HFF-Myc (cell line): ENCODE results near the gene RASL11B.

Experiments
- DNase-seq: peaks from one replicate; pipeline ENCODE4 v3.0.0-alpha.2; 2011; ENCODE audit warnings: low read depth; ENCODE audit errors: extremely low read depth
- H3K4me3 ChIP-seq: replicated peaks from 2 replicates; pipeline ENCODE4 v1.5.1; 2011; ENCODE audit warnings: low read depth, mild to moderate bottlenecking, control low read depth, low read length
- TF ChIP-seq, protein P1 (sequence below): IDR thresholded peaks from 2 replicates; pipeline ENCODE4 v1.5.1; 2012; ENCODE audit warnings: mild to moderate bottlenecking, low read depth, low read length, control low read depth; ENCODE audit errors: missing control alignments

The RASL11B gene

DNA sequence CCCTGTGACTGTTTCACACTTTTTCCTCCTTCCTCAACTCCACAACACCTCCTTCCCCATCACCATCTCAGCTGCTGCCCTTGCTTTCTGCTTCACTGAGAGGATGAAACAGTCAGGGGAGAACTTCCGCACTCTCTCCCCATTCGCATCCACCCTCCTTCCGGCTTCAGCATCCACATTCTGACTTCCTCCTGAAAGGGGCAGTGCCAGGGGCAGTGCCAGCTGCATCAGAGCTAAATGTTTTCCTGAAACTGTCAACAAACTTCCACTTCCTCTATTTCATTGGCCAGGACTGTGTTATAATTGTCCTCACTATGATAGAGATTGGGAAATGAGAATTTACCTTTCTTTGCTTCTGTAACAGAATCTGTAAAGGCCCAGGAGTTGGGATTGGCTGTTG lies 18.2 kb upstream of the RASL11B start:
- H3K4me3 ChIP-seq: no peak overlapping the region
- DNase-seq: no peak
- TF ChIP-seq, protein P1, sequence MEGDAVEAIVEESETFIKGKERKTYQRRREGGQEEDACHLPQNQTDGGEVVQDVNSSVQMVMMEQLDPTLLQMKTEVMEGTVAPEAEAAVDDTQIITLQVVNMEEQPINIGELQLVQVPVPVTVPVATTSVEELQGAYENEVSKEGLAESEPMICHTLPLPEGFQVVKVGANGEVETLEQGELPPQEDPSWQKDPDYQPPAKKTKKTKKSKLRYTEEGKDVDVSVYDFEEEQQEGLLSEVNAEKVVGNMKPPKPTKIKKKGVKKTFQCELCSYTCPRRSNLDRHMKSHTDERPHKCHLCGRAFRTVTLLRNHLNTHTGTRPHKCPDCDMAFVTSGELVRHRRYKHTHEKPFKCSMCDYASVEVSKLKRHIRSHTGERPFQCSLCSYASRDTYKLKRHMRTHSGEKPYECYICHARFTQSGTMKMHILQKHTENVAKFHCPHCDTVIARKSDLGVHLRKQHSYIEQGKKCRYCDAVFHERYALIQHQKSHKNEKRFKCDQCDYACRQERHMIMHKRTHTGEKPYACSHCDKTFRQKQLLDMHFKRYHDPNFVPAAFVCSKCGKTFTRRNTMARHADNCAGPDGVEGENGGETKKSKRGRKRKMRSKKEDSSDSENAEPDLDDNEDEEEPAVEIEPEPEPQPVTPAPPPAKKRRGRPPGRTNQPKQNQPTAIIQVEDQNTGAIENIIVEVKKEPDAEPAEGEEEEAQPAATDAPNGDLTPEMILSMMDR: no peak

DNA sequence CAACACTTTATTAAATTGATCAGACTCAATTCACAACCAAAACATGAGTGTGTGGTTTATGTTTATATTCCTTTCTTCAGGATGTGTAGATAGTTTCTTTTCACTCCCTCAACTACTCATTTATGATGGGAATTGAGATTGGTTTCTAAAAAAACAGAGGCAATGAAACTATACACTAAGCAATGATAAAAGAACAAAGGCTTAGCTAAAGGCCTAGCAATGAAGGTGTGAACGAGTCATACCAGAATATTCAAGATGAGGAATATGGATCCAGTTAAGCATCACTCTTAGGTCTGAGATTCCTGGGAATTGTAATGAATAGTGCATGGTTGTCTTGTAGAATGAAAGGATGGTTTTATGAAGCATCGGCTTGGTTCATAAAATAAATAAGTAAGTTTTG lies 17.5 kb upstream of the RASL11B start:
- DNase-seq: no peak
- TF ChIP-seq, protein P1: no peak
- H3K4me3 ChIP-seq: no peak overlapping the region

DNA sequence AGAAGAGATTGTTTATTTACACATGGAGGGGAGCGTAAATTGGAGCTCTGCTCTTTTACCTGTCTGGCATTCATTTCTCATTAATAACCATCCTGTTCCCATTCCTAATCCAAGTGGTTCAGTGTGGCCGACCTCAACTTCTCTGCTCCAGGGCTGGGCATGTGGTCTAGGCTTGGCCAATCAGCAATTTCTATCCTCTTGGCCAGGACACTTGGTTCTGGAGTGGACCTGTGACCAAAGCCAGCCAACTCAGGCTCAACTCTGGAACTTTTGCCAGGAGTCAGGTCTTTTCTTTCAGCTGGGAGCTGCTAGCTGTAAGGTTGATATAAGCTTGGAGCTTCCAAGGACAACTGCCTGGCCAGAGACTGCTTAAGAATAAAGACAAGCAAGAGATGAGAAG lies 15.6 kb upstream of the RASL11B start:
- no peak overlapping the region for H3K4me3 ChIP-seq
- TF ChIP-seq, protein P1: no peak
- no peak for DNase-seq

DNA sequence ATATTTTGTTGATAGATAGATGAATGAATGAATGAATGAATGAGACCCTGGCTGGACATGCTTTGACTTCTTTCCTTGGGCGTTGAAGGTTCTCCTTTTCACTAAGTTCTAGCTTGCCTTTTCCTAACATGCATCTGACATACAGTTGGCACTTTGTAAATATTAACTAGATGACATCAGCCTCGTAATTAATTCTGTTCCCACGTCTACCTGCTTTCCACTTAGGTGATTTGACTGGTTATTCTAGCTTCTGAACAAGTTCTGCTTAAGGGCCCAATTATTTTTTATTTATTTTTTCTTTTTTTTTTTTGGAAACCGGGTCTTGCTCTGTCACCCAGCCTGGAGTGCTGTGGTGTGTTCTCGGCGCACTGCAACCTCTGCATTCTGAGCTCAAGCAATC lies 13.9 kb upstream of the RASL11B start:
- TF ChIP-seq, protein P1: no peak
- no peak for DNase-seq
- no peak overlapping the region for H3K4me3 ChIP-seq

DNA sequence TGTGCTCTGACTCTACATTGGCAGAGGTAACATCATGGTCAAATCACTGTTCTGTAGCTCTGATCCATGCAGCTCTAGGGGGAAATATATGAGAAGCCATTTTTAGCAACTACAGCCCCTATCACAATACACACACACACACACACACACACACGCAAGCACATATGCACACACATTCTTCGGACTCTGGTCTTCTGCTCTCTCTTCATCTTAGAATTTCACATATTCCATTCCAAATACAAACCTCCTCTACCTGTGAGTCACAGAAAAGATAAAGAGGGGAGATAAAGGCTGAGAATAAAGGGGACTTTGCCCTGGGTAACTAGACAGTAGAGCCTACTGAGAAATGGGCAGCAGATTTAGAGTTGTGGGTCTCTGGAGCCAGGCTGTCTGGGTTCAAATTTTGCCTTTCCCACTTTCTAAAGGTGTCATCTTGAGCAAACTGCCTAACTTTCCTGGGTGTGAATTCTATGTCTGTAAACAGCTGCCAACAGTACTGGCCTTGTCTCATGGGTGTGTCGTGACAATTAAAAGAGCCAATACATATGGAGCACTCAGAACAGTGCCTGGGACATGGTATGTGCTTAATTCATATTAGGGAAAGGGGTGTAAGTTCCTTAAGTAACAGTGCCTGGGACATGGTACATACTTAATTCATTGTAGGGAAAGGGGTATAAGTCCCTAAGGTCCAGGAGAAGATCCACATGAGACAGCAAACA lies 11.6 kb upstream of the RASL11B start:
- DNase-seq: no peak
- TF ChIP-seq, protein P1: no peak
- H3K4me3 ChIP-seq: no peak overlapping the region

DNA sequence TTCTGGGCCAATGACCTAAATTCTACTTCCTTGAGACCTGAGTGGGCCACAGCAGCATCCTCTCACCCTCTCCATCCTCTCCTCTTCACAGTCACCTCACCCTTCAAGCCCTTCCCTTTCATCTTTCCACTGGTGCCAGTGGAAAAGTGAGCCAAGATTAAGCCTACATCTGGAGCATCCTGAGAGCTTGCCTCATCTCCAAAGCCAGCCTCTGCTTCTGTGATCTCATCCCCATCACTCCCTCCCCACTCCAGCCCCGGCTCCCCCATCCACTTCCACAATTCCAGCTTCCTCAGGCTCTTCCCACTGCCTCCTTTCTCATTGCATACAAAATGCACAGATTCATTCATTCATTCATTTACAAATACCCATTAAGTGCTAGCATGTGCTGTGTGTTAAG lies 10.1 kb upstream of the RASL11B start:
- TF ChIP-seq, protein P1: no peak
- no peak overlapping the region for H3K4me3 ChIP-seq
- no peak for DNase-seq

DNA sequence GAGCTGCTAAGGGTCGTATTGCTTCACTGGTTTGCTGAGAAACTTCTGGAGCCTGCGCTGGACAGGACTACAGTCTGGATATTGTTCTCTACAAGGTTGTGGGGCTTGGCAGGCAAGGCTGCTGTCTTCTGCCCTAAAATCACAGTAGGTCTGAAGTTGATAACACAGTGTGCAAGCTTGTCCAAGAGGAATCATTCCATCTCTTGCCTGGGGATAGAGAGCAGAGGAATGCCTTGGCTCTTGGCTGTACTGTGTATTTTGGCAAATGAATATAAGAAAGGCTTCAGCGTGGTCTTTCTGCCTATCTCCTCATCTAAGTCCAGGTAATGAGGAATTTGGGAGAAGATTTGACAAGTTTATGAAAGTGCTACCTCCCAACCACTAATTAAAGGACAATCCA lies 9.4 kb upstream of the RASL11B start:
- no peak overlapping the region for H3K4me3 ChIP-seq
- DNase-seq: no peak
- TF ChIP-seq, protein P1: no peak
